ENCODE measurements around the gene MCM3.
A peak's percentile ranks its signal among the peaks of the same experiment; 100 is the strongest.

The MCM3 gene

GRCh38 chr6:52284460-52285176, at the start of gene MCM3:
Gene MCM3, minus strand, starts transcription at chr6:52284742. Its CDS starts 68 bp downstream, at chr6:52284674.
- DNase-seq, result peak; percentile 95

- DNase-seq, result no peak
Observed at GRCh38 chr6:52333840-52334200, 49.3 kb upstream of the MCM3 start.

- DNase-seq, result no peak
Observed at GRCh38 chr6:52331793-52332457, 47.4 kb upstream of the MCM3 start.

DNA sequence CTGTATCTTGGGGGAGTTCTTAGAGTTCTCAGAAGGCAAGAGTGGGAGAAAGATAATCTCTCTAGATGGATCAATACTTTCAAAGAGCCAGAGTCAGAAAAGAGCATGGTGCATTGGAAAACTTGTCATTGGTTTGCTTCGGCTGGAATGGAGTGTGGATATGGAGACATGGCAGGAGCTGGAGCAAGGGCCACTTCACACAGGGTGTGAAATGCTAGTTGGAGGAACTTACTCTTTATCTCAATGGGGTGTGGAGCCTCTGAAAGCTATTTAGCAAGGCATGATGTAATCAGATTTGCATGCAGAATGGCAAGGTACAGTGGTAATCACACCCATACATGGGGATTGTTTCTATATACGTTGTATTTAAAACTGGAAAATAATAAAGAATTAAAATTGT, 45.9 kb upstream of the MCM3 start:
- no peak for DNase-seq

DNA sequence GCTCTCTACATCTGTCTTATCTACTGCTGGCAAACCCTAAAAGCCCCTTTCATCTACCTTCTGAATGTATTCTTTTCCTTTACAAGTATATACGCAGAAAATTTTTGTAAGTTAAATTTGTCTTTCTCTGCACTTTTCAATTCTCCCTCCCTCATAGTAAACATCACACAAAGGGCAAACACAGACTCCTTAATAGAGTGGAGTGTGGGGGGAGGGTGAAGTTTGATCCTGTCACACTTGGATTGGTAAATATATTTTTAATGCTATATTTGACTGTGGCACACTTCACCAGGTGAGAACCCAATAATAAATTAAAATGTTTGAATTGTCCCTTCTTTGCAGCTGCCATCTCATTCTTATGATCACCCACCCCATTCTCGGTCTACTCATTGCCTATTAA, 44.2 kb upstream of the MCM3 start:
- no peak for DNase-seq

DNA sequence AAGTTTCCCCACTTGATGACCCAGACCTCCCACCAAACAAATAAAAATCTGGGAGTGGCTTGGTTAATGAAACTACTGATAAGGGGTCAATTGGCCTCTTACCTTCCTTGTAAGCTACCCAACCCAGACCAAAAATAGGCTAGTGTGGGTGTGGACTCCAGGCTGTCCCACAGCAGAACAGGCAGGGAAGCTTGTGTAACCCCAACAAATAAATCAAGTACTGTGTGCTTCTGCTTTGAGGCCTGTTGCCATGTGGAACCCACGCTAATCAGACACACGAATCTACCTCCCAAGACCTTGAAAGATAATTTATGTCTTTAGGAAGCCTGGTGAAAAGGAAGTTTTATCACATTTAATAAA, 43.7 kb upstream of the MCM3 start:
- no peak for DNase-seq

- no peak for DNase-seq
Observed at GRCh38 chr6:52326540-52327364, 42.2 kb upstream of the MCM3 start.

DNA sequence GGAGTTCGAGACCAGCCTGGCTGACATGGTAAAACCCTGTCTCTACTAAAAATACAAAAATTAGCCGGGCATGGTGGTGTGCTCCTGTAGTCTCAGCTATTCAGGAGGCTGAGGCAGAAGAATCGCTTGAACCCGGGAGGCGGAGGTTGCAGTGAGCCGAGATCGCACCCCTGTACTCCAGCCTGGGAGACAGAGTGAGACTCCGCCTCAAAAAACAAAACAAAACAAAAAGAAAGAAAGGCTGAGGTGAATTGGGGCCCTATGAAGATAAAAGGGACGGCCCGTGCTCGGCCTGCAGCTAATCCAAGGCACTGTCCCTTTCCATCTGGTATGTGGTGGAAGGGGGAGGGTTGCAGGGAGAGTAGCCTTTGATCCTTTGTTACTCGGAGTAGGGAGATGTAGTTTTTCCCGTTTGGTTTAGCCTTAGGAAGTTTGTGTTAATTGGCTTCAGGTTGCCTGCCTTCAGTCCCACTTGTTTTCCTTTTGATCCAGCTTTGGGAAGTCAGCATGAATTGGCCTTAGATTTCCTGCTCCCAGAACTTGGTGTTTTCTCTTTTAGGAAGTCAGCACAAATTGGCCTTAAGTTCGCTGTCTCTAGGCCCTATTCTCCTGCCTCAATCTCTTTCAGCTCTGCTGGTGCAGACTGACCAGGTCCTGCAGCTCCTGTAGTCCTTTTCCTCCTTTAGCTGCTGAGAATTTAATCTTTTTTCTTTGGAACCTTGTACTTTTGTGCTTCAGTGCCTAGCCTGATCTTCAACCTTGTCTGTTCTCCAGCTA, 41.3 kb upstream of the MCM3 start:
- no peak for DNase-seq

- DNase-seq, result no peak
Observed at GRCh38 chr6:52324189-52324588, 39.6 kb upstream of the MCM3 start.

DNA sequence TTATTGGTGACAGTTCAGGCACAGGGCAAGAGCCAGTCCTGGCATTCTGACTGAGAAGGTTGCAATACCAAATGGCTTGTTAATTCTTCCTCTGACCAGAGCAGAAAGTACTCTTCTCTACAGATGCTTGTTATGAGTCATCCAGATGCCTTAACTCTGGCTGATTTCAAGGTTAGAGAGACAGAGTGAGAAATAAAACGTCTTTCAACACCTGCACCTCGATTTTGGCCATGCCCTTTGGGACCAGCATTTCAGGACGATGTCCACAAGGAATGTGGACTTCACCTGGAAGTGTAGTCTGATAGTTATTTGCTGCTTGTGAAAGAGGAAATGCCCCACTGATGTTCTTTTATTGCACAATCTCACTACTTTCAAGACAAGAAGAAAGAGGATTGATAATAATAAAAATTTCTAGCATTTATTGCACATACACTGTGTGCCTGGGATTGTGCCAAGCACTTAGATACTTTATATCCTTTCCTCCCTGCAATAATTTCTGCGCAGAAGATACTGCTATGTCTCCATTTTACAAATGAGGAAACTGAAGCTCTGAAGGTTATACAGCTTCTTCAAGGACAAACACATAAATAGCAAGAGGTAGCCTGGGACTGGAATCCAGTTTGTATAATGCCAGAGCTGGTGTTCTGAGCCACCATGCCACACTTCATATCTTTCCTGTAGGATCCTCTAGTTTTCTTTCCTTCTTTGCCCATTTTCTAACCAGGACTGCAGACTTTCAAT, 33.5 kb upstream of the MCM3 start:
- DNase-seq, result no peak

DNA sequence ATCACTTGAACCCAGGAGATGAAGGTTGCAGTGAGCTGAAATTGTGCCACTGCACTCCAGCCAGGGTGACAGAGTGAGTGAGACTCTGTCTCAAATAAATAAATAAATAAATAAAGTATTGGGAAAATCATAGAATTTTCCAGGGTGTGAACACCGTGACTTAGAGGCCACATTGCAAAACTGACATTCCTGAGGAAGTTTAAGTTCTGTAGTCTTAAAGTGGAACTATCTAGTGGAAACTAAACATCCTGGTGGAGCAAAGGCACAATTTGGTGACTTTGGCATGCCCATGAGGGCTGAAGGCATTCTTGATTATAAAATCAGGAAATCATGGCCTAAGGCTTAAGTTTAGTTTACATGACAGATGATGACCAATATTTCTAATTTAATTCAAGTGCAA, 32.7 kb upstream of the MCM3 start:
- DNase-seq, result no peak

DNA sequence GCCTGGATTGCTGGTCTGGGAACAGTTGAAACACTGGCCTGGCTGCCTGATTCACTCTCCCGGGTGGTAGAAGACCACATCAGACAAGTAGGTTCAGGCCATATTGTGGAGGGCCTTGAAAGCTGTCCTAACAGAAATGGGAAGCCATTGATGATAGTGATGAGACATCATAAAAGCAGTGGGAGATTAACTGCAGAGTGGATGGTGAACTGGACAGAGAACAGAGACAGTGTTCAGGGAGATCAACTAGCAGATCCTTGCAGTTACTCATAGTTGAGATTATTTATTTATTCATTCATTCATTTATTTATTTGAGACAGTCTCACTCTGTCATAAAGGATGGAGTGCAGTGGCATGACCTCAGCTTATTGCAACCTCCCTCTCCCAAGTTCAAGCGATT, 30.2 kb upstream of the MCM3 start:
- DNase-seq, result no peak

- DNase-seq, result no peak
Observed at GRCh38 chr6:52312461-52312860, 27.9 kb upstream of the MCM3 start.

DNA sequence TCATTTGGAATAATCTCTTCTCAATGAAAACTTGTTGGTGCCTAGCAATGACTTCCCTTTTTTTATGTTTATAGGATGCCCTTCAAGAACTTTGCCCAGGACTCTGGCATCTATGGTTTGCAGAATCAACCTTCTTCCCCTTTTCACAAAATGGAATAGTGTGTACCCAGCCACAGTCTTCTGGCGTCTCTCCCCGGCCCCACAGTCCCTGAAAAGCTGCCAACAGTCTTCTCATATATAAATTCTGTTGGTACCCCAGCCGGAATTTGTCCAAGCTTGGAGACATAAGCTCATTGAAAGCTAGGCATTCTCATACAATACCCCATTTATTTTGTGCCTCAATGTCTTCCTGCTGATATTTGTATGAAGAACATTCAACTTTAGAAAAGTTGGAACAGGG, 26.4 kb upstream of the MCM3 start:
- DNase-seq, result no peak

GRCh38 chr6:52307900-52308372, 23.4 kb upstream of the MCM3 start:
- DNase-seq, result no peak

DNA sequence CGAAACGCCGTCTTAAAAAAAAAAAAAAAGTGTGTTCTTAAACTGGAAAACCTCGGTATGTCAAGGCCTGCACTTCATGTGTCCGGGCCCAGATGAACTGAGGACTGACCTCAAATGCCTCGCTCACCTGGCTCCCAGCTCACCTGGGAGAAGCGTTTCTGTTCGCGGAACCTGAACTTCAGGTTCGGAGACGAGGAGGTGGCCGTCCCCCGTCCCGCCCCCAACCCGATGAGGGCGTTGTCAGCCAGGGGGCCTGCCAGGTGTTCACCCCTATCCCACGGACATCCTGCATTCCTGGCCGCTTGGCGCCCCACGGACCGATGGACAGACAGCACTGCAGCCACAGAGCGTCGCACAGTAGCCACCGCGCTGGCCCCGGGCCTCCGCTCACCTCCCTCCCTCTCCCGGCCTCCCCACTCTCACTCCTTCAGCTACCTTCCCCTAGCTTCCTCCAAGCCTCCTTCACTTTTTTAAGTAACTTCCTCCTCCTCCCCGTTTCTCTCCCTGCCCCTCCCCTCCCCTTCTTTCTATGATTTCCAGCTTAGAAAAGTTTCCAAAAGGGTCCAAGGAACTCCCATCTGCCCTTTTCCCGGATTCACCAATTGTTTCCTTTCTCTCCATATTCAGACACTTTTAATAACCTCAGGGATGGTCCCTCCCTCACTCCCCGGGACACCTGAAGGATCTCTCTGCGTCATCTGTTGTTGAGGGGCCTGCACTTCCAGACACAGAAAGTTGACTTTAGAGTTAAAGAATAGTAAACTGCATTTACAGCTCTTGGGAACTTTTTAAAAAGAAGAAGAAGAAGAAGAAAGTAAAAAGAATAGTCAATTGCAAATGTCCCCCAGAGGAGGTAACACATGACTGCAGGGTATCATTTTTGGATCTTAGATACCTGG, 22.7 kb upstream of the MCM3 start:
- no peak for DNase-seq

GRCh38 chr6:52305948-52306767, 21.6 kb upstream of the MCM3 start:
- no peak for DNase-seq

DNA sequence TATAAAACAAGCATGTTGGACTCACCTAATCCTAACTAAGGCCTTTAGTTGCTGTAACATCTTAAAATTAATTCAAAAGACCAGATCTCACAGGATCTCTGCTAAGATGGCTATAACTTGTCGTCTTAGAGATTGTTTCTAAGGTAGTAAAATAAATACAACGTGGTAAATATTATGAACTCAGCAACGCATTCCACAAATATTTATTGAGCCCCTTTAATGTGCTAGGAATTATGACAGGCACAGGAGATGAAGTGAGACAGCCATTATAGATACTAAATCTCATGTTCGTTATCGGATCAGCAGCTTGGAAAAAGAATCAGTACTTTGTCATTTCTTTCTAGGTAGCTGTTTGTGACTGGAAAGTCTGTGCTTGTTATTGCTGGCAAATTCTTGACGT, 20.9 kb upstream of the MCM3 start:
- no peak for DNase-seq

GRCh38 chr6:52304983-52305390, 20.4 kb upstream of the MCM3 start:
- no peak for DNase-seq

DNA sequence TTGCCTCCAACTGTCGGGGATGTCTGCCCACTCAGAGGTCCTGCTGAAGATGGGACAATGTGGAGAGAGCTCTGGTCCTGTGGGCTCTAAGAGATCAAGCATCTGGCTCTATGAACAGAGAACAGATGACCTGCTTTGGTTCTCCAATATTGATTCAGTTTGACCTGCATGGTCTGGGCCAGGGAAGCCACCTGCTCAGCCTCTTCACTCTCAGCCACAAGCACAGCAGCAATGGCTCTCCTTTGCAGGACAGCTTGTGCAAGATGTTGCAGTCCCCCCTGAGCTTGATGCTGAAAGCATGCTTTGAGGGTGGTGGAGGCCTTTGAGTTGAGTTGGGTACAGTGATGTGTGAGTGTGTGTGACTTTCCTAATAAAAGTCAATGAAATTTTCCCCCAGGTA, 18.6 kb upstream of the MCM3 start:
- no peak for DNase-seq

All from activated gamma-delta T cell treated with Interleukin-2 at 50 U/mL for 16 hours (primary cell).